ENCODE measurements around the gene CTBP1.

CTBP1 gene

DNA sequence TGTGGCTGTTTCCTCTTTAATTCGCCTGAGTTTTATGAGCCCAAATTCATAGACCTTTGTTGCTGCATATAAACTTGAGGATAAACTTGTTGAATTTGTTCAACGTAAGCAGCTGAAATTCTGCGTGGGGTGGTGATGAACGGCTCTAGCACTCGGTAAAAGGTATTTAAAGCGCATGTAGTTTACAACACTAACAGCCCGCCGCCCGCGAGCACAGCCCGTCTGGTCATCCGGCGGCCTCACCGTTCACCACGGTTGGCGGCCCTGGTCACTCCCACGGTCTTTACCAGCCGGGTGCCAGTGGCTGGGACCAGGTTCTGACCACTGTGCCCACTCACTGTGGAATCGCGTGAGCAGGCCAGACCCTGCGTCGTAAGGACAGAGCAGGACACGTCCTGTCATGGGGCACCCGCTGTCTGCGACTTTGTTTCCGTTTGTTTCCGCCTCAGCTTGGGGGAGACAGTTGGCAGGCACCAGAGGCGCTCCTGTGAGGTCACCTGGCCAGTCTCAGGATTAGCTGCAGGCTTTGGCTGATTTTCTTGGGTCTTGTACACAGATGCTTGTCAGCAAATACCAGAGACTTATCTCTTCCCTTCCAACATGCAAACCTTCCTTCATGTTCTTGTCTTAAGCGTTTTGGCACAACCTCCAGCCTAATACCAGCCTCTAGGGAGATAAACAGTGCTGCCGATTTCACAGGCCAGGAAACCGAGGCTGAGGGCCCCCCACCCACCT lies 39.8 kb downstream of the CTBP1 start:
- no peak for DNase-seq

DNA sequence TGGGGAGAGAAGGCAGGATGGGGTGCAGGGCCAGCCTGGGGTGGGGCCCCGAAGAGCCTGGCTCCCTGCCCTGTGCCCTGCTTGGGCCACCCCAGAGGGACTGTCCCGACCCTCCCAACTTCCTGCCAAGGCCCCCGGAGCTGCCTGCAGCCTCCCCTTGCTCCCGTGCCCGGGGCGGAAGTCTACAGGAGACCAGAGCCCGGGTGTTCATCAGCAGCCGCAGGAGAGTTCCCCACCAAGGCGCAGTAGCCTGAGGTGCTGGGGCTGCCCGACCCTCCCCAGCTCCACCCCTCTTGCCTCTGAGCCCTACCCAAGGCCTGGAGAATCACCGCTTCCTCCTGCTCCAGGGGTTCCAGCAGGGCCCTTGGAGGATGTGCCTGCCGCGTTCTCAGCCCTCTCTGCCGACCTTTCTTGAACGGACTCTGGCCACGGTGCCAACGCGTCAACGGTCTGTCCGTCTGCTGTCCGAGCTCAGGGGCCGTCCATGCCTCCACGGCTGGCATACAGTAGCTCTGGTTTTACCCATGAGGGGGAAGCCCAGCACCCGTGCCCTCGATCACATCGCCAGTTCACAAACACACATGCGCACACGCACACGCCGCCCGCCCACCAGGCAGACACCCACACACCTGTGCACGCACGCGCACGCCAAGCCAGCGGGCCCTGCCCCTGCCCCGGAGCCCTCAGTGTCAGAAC lies 40.5 kb downstream of the CTBP1 start:
- DNase-seq, result no peak

DNA sequence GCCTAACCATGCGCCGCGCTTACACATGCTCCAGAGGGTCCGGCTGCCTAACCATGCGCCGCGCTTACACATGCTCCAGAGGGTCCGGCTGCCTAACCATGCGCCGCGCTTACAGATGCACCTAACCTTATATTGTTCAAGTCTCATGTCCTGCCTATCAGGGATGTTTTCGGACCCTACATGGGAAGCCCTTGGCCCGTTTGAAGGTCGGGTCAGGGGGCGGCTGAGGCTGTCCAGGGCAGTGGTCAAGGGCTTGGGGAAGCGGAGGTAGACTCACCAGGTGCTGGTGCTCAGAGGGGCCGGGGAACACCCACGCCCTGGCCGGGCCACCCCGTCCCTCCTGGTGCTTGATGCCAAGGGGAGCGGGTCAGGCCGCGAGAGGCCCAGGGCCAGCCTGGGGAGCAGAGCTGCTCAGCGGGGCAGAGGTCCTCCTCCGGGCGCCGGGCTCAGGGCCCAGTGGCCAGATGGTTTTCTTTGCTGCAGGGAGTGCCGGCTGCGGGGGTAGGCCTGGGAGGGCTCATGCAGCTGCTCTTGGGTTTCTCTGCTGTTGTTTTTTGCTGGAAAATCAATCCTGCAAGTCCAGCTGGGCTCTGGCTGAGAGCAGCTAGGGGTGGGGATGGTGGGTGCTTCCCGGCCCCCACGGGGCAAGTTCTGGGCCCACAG lies 41.2 kb downstream of the CTBP1 start:
- DNase-seq, result no peak

DNA sequence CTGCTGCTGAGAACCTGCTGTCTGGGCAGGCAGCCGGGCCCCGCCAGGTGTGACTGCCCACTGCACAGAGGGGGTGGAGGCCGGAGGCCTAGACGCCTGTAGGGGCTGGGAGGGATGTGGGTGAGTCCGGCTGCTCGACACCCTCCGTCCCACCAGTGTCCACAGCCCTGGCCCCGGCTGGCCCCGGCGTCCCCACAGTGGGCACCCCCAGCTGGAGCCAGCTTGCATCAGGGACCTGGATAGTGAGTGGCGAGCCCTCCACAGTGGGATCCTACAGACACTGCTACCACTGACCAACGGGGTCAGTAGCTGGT lies 41.8 kb downstream of the CTBP1 start:
- no peak for DNase-seq

DNA sequence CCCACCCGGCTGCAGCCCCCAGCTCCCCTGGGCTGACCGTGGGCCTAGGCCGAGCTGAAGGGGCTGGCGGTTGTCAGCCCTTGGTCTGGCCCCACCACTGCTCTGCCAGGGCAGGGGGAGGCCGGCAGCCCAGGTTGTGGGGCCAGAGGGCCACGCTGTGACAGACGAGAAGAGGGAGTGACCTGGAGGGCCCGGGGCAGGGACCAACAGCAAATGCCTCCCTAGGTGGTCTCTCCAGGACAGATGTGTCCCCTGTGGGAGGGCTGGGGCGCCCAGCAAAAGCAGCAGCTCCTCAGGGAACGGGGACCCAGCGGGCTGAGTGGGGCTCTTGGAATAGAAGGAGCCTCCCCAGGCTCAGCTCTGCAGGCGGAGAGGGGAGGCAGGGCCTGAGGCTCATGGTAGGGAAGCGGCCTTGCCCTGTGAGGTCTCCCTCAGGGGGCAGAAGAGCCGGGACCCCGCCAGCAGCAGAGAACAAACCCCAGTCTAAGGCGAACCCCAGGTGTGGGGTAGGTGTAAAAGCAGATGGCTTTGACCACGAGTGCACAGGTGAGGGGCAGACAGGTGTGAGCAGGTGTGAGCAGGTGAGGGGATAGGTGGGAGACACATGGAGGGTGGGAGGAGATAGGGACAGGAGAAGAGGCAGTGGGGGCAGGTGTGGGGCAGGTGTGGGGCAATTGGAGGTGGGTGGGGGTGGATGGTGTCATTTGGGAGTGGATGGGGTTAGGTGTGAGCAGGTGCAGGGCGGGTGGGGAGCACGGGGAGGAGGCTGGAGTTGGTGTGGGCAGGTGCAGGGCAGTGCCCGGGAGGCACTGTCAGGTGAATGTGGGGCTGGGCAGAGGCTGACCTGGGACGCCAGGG lies 42.4 kb downstream of the CTBP1 start:
- no peak for DNase-seq

DNA sequence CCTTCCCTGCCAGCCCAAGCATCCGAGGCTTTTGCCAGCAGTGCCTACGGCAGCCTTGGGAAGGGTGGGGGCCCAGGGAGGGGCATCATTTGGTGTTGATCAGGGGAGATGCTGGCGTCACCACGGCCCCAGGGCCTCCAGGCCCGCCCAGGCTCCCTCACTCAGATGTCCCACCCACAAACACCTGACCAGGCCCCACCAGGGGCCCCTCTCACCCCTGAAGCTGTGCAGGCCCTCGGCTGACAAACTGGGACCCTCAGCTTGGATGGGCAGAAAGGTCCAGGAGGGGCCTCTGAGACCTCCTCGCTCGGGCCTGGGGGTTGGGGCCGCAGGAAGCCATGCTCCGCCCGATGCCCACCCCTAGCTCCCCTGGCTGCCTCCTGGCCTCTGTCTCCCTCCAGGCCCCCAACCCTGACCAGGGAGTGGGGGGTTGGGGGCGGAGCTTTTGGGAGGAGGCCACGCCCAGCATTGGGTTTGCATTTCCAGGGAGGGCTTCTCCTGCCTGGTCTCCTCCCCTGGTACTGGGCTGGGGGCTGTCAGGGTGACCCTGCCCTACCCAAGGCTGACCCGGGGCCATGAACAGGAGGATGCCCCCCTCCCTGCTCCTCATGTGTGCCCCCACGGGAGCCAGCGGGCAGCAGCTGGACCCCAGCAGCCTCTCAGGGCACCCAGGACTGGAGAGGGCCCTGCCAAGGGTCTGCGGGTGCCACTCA lies 43.2 kb downstream of the CTBP1 start:
- no peak for DNase-seq

DNA sequence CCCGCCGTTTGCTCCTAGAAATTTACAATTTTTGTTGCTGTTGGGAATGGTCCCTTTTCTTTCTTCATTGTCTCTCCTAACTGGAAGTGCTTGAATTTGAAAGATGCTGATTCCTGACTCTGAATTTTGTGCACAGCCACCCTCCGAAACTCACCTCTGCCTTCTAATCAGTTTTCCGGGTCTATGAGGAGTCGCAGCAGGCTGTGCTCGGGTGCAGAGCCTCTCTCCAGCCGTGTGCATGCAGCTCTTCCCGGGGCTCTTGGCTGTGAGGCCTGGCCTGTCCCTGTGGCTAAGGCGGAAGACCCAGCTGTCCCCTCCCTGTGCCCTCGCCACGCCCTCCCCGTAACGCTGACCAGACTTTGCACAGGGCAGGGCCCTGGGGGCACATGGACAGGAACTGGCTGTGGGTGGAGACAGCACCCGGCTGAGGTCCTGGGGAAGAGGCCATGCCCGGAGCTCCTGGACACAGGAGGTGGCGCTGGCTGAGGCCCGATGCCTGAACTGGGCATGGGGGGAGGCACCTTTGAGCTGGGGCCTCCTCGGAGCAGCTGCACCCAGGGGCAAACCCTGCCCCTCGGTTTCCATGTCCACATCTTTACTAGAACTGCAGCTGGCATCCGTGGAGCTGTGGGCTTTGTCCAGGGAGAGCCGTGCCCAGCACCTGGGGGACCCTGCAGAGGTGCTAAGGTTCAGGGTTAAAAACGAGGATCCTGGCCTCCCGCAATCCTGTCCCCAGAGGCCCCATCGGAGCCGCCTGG lies 43.9 kb downstream of the CTBP1 start:
- DNase-seq, result no peak

DNA sequence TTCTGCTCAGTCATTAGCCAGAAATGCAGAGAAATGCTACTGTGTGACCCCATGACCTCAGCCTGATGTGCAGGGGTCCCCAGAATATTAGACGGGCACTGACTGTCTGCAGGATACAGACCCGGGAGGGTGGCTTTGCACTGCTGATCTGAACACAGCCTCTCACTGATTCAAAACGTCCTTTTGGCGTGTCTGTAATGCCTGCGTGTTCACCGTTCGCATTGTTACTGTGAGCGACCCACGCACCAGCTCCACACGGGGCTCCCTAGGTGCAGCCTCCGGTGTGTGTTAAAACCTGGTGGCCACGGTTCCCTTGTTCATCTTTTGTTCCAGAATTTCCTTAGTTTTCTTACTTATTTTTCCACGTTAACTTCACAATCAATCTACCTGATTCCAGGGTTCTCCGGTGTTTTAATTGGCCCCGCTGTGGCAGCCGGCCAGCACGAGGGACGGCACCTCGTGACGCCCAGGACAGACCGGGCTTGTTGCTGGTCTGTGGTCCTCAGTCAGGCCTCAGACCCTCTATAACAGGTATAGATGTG lies 44.6 kb downstream of the CTBP1 start:
- no peak for DNase-seq

DNA sequence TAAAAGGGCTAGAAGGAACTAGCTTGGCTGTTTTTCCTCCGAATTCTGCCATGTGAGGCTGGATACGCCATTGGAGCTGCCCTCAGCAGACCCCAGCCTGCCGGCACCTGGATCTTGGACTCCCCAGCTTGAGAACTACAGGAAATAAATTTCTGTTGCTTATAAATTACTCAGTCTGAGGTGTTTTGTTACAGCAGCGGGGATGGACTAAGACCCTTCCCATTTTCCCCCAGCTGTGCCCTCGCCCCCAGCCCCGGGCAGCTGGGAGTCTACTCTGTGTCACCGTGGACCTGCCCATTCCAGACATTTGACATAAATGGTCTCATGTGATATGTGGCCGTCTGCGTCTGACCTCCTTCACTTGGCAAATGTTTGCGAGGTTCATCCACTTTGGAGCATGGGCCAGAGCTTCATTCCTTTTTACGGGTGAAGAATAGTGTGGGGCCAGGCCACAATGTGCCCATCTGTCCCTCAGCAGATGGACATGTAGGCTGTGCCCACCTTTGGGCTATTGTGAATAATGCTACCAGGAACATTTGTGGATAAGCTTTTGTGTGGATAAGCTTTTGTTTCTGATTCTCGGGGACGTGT lies 45.8 kb downstream of the CTBP1 start:
- no peak for DNase-seq

DNA sequence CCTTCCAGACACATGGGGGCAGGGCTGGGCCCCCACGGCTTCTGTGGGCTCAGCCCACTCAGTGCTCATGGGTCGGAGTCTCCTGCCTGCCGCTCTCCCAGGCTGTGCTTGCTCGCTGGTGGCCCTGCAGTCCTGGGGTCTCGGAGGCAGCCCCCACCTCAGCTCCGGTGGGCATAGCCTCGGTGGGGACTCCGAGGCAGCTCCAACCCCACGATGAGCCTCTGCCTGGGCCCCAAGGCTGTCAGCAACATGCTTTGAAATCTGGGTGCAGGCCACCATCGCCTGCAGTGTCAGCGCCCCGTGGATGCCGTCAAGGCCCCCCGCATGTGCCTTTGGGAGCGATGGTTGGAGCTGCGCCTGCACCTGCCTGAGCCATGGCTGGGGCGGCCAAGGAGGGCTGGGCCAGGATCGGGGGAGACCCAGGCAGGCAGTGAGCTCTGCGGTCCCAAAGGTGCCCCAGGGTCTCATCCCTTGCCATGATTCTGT lies 46.4 kb downstream of the CTBP1 start:
- no peak for DNase-seq

DNA sequence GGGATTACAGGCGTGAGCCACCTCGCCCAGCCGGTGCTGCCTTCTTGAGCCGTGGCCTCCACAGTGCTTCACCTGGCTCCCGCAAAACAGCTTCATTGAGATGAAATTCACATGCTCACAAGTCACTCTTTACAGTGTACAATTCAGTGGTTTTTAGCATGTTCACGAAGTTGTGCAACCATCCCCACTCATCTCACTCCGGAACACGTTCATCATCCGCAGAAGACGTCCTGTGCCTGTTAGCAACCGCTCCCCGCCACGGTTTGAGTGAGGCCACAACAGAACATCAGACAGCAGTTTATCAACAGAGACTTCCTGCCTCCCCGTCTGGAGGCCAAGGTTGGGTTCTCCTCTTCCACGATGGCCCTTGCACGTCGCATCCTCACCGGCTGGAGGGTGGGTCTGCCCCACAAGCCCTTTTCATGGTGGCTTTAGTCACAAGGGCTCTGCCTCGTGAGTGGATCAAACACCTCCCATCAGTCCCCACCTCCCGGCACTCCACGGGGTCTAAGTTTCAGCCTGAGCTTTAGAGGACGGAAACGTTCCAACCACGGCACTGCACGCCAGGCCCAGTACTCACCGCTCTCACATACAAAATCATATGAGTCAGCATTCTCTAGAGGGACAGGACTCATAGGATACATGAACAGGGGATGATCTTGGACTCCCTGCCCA lies 46.9 kb downstream of the CTBP1 start:
- DNase-seq, result peak; percentile 94

DNA sequence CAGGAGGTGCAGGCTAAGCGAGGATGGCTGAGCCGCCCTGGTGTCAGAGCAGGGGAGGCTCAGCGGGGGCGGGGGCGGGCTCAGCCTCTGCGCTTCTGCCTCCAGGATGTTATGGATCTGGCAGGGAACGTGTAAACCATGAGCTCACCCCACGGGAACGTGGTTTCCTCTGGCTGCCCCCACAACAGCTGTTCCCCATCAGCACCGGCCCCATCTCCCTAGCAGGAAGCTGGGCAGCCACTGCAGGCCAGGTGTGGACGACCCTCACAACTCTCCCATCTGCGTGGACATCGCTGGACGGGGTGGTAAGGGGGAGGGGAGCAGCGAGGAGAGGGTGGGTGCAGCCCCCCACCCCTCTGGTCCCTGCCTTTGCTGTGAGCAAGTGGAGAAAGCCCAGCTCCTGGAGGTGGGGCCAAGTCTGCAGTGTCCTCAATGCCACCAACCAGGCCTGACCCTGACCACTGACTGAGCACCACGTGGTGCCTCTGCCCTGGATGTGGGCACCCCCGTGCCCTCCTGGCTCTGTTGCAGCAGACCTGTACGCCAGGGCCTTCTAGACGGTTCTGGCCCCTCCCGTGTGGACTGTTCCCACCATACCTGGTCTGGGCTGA lies 48.4 kb downstream of the CTBP1 start:
- no peak for DNase-seq

DNA sequence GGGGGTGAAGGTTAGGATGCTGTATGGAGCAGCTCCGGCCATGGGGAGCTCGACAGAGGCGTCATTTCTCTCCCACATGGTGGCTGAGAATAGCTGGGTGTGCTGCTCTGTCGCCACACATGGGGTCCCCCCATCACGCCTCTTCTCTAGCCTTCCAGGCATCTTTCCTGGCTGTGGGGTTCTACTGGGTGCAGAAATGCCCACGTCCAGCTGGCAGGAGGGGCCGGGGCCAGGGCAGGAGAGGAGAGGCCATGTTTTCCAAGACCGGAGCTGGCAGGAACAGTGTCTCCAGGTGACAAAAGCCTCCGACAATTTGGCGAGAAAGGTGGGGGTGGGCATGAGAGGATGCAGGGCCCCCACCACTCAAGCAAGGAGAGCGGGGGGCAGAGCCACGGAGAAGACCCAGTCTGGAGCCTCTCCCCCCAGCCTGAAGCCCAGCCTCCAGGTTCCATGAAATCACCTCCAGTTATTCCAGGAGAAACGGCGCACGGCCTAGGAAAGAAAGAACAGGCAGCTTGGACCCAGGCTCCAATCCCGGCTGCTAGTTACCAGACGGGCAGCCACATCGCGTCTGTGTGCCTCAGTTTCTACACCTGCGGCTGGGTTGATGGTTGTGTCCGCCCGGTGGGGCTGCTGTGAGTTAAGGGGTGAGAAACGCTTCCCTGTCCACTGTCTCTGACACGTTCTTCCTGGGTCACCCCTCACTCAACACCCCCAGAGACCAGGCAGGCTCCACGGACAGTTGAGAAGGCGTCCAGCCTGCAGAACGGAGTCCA lies 49.2 kb downstream of the CTBP1 start:
- no peak for DNase-seq

DNA sequence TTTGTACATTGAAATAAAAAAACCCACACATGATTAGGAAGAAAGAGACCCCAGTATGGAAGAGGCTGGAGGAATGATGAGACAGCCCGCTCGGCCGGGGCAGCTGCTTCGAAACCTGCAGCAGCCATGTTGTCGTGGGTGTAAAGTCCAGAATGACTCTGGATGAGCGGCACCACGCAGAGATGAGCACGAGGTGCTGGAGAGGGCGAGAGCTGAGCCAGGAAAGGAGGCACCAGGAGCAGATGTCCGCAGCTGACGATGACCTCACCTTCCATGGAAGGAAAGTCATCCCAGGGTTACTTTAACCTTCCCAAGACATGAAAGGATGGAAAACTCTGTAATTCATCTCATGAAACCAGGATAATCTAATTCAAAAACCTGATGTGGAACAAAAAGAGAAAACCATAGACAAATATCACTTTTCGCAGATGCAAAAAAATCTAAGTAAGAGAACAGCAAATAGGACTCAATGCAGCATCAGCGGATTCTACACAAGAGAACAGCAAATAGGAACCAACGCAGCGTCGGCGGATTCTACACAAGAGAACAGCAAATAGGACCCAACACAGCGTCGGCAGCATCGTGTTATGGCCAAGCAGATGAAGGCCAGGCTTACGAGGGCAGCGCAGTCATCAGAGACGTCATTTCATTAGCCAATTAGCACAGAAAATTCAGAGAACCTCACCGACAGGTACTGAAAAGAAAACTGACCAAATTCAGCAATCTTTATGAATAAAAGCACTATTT lies 50.7 kb downstream of the CTBP1 start:
- no peak for DNase-seq

DNA sequence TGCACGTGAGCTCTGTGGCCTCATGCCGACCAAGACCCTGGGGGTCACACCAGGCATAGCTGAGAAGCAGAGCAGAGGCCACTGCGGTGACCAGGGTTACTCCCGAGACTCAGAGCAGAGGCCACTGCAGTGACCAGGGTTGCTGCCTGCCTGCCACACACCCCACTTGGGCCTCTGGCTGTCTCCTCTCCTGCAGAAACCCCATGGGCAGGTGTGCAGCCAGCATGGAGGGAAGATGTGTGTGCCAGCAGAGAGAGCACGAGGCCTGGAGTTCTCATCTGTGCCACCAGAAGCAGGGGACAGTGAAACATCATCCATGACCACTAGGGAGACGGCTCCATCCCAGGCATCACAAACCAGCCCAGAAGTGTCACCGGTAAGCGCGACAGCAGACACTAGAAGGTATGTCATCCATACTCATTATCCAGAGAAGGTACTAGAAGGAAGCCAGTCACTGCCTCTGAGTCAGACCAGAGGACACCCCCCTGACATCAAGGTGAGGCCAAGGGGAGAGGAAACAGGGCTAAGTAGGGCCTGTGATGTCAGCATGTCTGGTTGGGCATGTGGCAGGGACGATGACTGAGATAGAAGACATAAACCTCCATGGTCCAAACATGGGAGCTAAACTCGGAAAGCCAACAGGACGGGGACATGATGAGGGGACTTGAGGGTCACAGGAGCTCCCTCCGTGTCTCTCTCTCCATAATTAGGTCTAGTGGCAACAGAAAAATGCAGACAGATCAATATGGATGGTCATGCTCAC lies 52.3 kb downstream of the CTBP1 start:
- no peak for DNase-seq

DNA sequence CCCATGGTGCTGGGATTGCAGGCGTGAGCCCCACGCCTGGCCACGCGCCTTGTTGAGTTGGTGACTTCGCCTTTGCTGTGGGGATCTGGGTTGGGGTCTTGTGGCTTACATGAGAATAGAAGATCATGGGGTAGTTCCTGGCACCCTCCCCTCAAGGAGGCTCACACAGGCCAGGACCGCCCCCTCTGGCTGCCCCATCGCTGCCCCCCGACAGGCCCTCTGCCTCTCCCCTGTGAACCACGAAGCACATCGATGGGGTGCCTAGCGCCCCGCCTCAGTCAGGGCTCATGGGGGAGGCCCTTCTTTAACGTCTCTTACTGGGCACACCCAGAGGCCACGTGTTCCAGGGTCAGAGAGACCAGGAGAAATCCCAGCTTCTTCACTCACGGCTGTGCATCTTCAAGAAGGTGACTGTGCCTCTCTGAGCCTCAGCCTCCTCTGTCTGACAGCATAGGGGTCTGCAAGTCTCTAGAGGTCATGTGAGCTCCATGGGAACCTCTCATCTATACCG lies 53.0 kb downstream of the CTBP1 start:
- no peak for DNase-seq

DNA sequence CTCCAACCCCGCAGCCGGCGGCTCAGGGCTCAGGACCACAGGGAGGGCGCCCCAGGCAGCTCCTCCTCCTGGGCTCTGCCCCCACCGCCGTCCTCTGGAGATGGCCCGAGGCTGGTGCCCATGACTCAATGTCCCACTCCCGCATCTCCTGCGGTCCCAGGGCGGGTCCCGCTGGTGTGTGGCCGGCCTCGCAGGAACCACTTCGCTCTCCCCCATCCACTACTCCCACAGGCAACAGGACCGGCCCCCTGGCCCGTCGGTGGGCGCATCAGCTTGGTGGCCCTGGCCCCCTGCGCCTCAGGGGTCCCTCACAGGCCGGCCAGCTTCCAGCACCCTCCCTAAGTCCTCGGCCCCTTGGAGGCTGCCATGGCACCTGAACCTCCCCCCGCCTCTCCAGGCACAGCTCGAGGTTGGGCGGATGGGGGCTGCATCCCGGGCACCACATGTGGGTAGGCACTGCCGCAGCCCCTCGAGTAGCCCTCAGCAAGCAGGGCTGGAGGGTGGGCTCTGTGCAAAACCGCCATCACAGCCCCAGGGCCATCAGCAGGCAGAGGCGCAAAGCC lies 53.7 kb downstream of the CTBP1 start:
- DNase-seq, result no peak

All from central memory CD4-positive, alpha-beta T cell (primary cell).